Measurements from ENCODE around the gene CBX6.

- TF ChIP-seq, protein P1, sequence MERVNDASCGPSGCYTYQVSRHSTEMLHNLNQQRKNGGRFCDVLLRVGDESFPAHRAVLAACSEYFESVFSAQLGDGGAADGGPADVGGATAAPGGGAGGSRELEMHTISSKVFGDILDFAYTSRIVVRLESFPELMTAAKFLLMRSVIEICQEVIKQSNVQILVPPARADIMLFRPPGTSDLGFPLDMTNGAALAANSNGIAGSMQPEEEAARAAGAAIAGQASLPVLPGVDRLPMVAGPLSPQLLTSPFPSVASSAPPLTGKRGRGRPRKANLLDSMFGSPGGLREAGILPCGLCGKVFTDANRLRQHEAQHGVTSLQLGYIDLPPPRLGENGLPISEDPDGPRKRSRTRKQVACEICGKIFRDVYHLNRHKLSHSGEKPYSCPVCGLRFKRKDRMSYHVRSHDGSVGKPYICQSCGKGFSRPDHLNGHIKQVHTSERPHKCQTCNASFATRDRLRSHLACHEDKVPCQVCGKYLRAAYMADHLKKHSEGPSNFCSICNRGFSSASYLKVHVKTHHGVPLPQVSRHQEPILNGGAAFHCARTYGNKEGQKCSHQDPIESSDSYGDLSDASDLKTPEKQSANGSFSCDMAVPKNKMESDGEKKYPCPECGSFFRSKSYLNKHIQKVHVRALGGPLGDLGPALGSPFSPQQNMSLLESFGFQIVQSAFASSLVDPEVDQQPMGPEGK (CRISPR knock-in tag; IDR thresholded peaks at IDR 0.05; ENCODE audit: borderline replicate concordance): no peak
- TF ChIP-seq GLIS3 (CRISPR knock-in tag; IDR thresholded peaks at IDR 0.05) (no peak), ZFP3 (CRISPR knock-in tag; IDR thresholded peaks at IDR 0.05) (no peak), ZNF70 (CRISPR knock-in tag; IDR thresholded peaks at IDR 0.05) (no peak)
Measured at GRCh38 chr22:38829485-38829884, 42.5 kb downstream of the CBX6 start.
